Suppressor macrophage (primary cell): ENCODE results near the gene TGFBI.

ENCODE experiments used
- DNase-seq, 4 experiments: peaks; one replicate each; pipeline ENCODE4 v3.0.0-alpha.2; 2020 to 2022

TGFBI gene

GRCh38 chr5:136089791-136090190 lies 61.0 kb downstream of the TGFBI start:
- DNase-seq = no peak

GRCh38 chr5:136090319-136090718 lies 61.5 kb downstream of the TGFBI start:
- DNase-seq = no peak

GRCh38 chr5:136094189-136094912 lies 65.6 kb downstream of the TGFBI start:
- no peak for DNase-seq

GRCh38 chr5:136094913-136095641 lies 66.3 kb downstream of the TGFBI start:
- DNase-seq = no peak

- DNase-seq = no peak
Observed at GRCh38 chr5:136098176-136098575, 69.4 kb downstream of the TGFBI start.

- DNase-seq = no peak
Observed at GRCh38 chr5:136099870-136100269, 71.1 kb downstream of the TGFBI start.

GRCh38 chr5:136101884-136102283 lies 73.1 kb downstream of the TGFBI start:
- no peak for DNase-seq

- DNase-seq = no peak
Observed at GRCh38 chr5:136103118-136103517, 74.3 kb downstream of the TGFBI start.

GRCh38 chr5:136104306-136104965 lies 75.6 kb downstream of the TGFBI start:
- no peak for DNase-seq

- no peak for DNase-seq
Observed at GRCh38 chr5:136106351-136107031, 77.7 kb downstream of the TGFBI start.

- DNase-seq = no peak
Observed at GRCh38 chr5:136108180-136108611, 79.4 kb downstream of the TGFBI start.

- no peak for DNase-seq
Observed at GRCh38 chr5:136108766-136109165, 80.0 kb downstream of the TGFBI start.

GRCh38 chr5:136109453-136110135 lies 80.8 kb downstream of the TGFBI start:
- no peak for DNase-seq
